A549 (cell line): Measurements from ENCODE around the gene SFRP2. TPM values are rescaled to one million over a fixed set of nuclear protein-coding genes. Genes with fewer than 3 reads are reported as not detected.

Experiments used
- ATAC-seq, 2 experiments: fragments of 200-7000 bp in 1 of 2; fragments of >200 bp in 1 of 2; cut with Nextera tagmentation in 1 of 2; cut with Tn5 transposase in 1 of 2; 3 replicates each; pipeline versions ENCODE4 v1.8.0 to v1.9.1; 2018 to 2020; ENCODE audit warnings: mild to moderate bottlenecking in 1 of 2, moderate library complexity in 1 of 2
- CTCF ChIA-PET: fragments of 300-600 bp; sonication (Branson Sonifier 250); formaldehyde crosslinking; extraction: SDS; loops from one replicate; lab custom pipeline; 2021; ENCODE audit warnings: antibody characterized with exemption, inconsistent platforms; lab: Yijun Ruan, JAX
- POLR2A ChIA-PET: fragments of 350-600 bp; formaldehyde crosslinking; extraction: SDS; loops from one replicate; lab custom pipeline; 2021; ENCODE audit warnings: antibody characterized with exemption, inconsistent platforms; lab: Yijun Ruan, JAX
- DNase-seq, 2 experiments: peaks; one replicate each; pipeline versions ENCODE4 v3.0.0 to v3.0.0-alpha.2; 2011 to 2016; ENCODE audit warnings: low read depth in 1 of 2, low spot score in 1 of 2
- FAIRE-seq: peaks from 2 replicates; lab custom pipeline; 2011; peaks lifted over from hg19 to GRCh38; lab: Jason Lieb, UNC
- H3K27ac ChIP-seq, 2 experiments: fragments of >200 bp; sonication (Bioruptor Twin); formaldehyde crosslinking; 3 replicates each; pipeline ENCODE4 v1.5.1; 2016 to 2017
- H3K4me1 ChIP-seq: fragments of >200 bp; sonication (Bioruptor Twin); formaldehyde crosslinking; 3 replicates; pipeline ENCODE4 v1.6.1; 2016
- H3K4me2 ChIP-seq: fragments of >200 bp; sonication (Bioruptor Twin); formaldehyde crosslinking; 3 replicates; pipeline ENCODE4 v1.6.1; 2016
- H3K4me3 ChIP-seq: fragments of >200 bp; sonication (Bioruptor Twin); formaldehyde crosslinking; 3 replicates; pipeline ENCODE4 v1.5.1; 2016
- H3K9me3 ChIP-seq: fragments of >200 bp; sonication (Bioruptor Twin); formaldehyde crosslinking; 3 replicates; pipeline ENCODE4 v1.6.1; 2016
- ATOH8 ChIP-seq: fragments of 250-450 bp; sonication (Bioruptor Pico); IDR thresholded peaks from 2 replicates; pipeline ENCODE4 v1.5.0; 2020; ENCODE audit warnings: low read depth, mild to moderate bottlenecking, moderate library complexity
- BCL3 ChIP-seq: fragments of >200 bp; sonication (Bioruptor Twin); formaldehyde crosslinking; IDR thresholded peaks from 3 replicates; pipeline ENCODE4 v1.6.1; 2016
- CBX8 ChIP-seq: fragments of 200-600 bp; sonication (generic); IDR thresholded peaks from 2 replicates; pipeline ENCODE4 v1.6.1; 2016
- CEBPB ChIP-seq, 2 experiments: fragments of >200 bp in 1 of 2; sonication (Bioruptor Twin) in 1 of 2; formaldehyde crosslinking in 1 of 2; IDR thresholded peaks; 2 replicates each; pipeline ENCODE4 v1.6.1; 2012 to 2016
- CHD4 ChIP-seq: fragments of 200-600 bp; sonication (generic); IDR thresholded peaks from 2 replicates; pipeline ENCODE4 v1.6.1; 2016; ENCODE audit warnings: antibody characterized with exemption, mild to moderate bottlenecking, borderline replicate concordance
- EHMT2 ChIP-seq: fragments of 200-600 bp; sonication (generic); IDR thresholded peaks from 2 replicates; pipeline ENCODE4 v1.6.1; 2016; ENCODE audit warnings: antibody characterized with exemption, low read depth, mild to moderate bottlenecking, moderate library complexity
- ESRRA ChIP-seq: fragments of 150-350 bp; IDR thresholded peaks from 2 replicates; pipeline ENCODE4 v1.6.1; 2014; ENCODE audit warnings: mild to moderate bottlenecking, low read length, borderline replicate concordance
- HDAC2 ChIP-seq: fragments of 200-600 bp; sonication (generic); IDR thresholded peaks from 2 replicates; pipeline ENCODE4 v1.6.1; 2016
- HMGXB4 ChIP-seq: fragments of 250-450 bp; sonication (Bioruptor Pico); IDR thresholded peaks from 2 replicates; pipeline ENCODE4 v1.5.0; 2021; ENCODE audit warnings: mild to moderate bottlenecking, moderate library complexity, borderline replicate concordance
- HOXA7 ChIP-seq: fragments of 250-450 bp; sonication (Bioruptor Pico); IDR thresholded peaks from 2 replicates; pipeline ENCODE4 v1.5.0; 2020; ENCODE audit warnings: mild to moderate bottlenecking, moderate library complexity
- KDM1A ChIP-seq: fragments of 200-600 bp; sonication (generic); IDR thresholded peaks from 2 replicates; pipeline ENCODE4 v1.6.1; 2016; ENCODE audit warnings: low read depth, mild to moderate bottlenecking
- KDM5A ChIP-seq: fragments of 200-600 bp; sonication (generic); IDR thresholded peaks from 2 replicates; pipeline ENCODE4 v1.6.1; 2016; ENCODE audit warnings: antibody characterized with exemption, mild to moderate bottlenecking
- MAFK ChIP-seq: fragments of 450-650 bp; IDR thresholded peaks from 2 replicates; pipeline ENCODE4 v1.6.1; 2014; ENCODE audit not compliant: partially characterized antibody
- MAX ChIP-seq: IDR thresholded peaks from 2 replicates; pipeline ENCODE4 v1.6.1; 2012
- MAZ ChIP-seq: fragments of 150-350 bp; IDR thresholded peaks from 2 replicates; pipeline ENCODE4 v1.6.1; 2014; ENCODE audit warnings: antibody characterized with exemption, low read depth, low read length, borderline replicate concordance
- MYC ChIP-seq: IDR thresholded peaks from 2 replicates; pipeline ENCODE4 v1.6.1; 2012; ENCODE audit warnings: mild to moderate bottlenecking, inconsistent platforms, low read length, improper control_type of control experiment, borderline replicate concordance
- NPAS2 ChIP-seq: fragments of 250-450 bp; sonication (Bioruptor Pico); IDR thresholded peaks from 2 replicates; pipeline ENCODE4 v1.8.0; 2022; ENCODE audit warnings: mild to moderate bottlenecking, moderate library complexity, borderline replicate concordance
- NR3C1 ChIP-seq: fragments of >200 bp; sonication (Bioruptor Twin); formaldehyde crosslinking; IDR thresholded peaks from 3 replicates; pipeline ENCODE4 v1.6.1; 2017
- POLR2A ChIP-seq: IDR thresholded peaks from 2 replicates; pipeline ENCODE4 v1.6.1; 2012; ENCODE audit warnings: mild to moderate bottlenecking, low read length
- POLR2AphosphoS2 ChIP-seq: conservative IDR thresholded peaks from 2 replicates; pipeline ENCODE4 v1.6.1; 2012; ENCODE audit warnings: low read length, improper control_type of control experiment, inconsistent platforms
- RARB ChIP-seq: fragments of 250-450 bp; sonication (Bioruptor Pico); IDR thresholded peaks from 2 replicates; pipeline ENCODE4 v1.8.0; 2021; ENCODE audit warnings: mild to moderate bottlenecking, moderate library complexity
- RNF2 ChIP-seq: fragments of 200-600 bp; sonication (generic); IDR thresholded peaks from 2 replicates; pipeline ENCODE4 v1.6.1; 2016; ENCODE audit warnings: low read depth, mild to moderate bottlenecking, antibody characterized with exemption, moderate library complexity, borderline replicate concordance
- SMC3 ChIP-seq: fragments of >200 bp; sonication (Bioruptor Twin); formaldehyde crosslinking; IDR thresholded peaks from 3 replicates; pipeline ENCODE4 v1.6.1; 2018; ENCODE audit warnings: inconsistent platforms
- SREBF2 ChIP-seq: fragments of 450-650 bp; IDR thresholded peaks from 2 replicates; pipeline ENCODE4 v1.6.1; 2014; ENCODE audit warnings: mild to moderate bottlenecking, moderate library complexity
- TFCP2L1 ChIP-seq: fragments of 250-450 bp; sonication (Bioruptor Pico); IDR thresholded peaks from 2 replicates; pipeline ENCODE4 v1.5.0; 2021; ENCODE audit warnings: mild to moderate bottlenecking
- USF2 ChIP-seq: fragments of 450-650 bp; IDR thresholded peaks from 2 replicates; pipeline ENCODE4 v1.6.1; 2014; ENCODE audit warnings: antibody characterized with exemption
- ZC3H11A ChIP-seq: fragments of 450-650 bp; IDR thresholded peaks from 2 replicates; pipeline ENCODE4 v1.6.1; 2014; ENCODE audit warnings: antibody characterized with exemption, mild to moderate bottlenecking
- ZFP36 ChIP-seq: fragments of 450-650 bp; IDR thresholded peaks from 2 replicates; pipeline ENCODE4 v1.6.1; 2014; ENCODE audit warnings: borderline replicate concordance; ENCODE audit not compliant: partially characterized antibody
- ZSCAN20 ChIP-seq: fragments of 250-450 bp; sonication (Bioruptor Pico); IDR thresholded peaks from 2 replicates; pipeline ENCODE4 v1.8.0; 2022; ENCODE audit warnings: mild to moderate bottlenecking, moderate library complexity
- WGBS: methylation state at CpG from one replicate; pipeline ENCODE4 v1.1.6; 2017; ENCODE audit errors: missing lambda C conversion rate; 5-methylcytosine and 5-hydroxymethylcytosine counted together
- polyA plus RNA-seq, 4 experiments: library from polyadenylated mRNA; depleted of rRNA in 3 of 4; stranded (reverse); fragments of >200 nt; fragmentation: RNase III in 1 of 4; extraction: RNeasy Plus Mini Kit Qiagen cat#74134 plus additional on column Dnase treatment in 1 of 4; gene quantifications; 2 replicates in 3 of 4; 3 replicates in 1 of 4; pipeline ENCODE4 v1.2.3, GENCODE V29; 2011 to 2017

Gene SFRP2
- polyA plus RNA-seq, 2 of the 4 experiments (the other 2 are of a cell fraction) = not detected

GRCh38 chr4:153778383-153778782, 10.5 kb downstream of the SFRP2 start:
- FAIRE-seq (no peak), ATAC-seq (no peak), DNase-seq (no peak)
- Histone ChIP-seq H3K4me1 (no peaks in the 10 kb centered on the region), H3K4me2 (no peak overlapping the region), H3K9me3 (no peaks in the 10 kb centered on the region), H3K27ac (no peak overlapping the region), H3K4me3 (no peak overlapping the region)
- TF ChIP-seq SREBF2 (no peak), NPAS2 (no peak), CBX8 (no peak), EHMT2 (no peak), SMC3 (no peak), KDM1A (no peak), KDM5A (no peak), MAZ (no peak), HMGXB4 (CRISPR knock-in tag) (no peak), CEBPB (IDR thresholded peaks at IDR 0.05) (no peak), CHD4 (no peak), MAFK (no peak), TFCP2L1 (CRISPR knock-in tag) (no peak), RARB (CRISPR knock-in tag) (no peak), USF2 (no peak), MYC (no peak), ZFP36 (no peak)
- WGBS = 0% methylated on average over 1 of the region's 1 CpG
- ChIA-PET CTCF (no interaction called here), POLR2A (no interaction called here)

- FAIRE-seq (no peak), ATAC-seq (no peak), DNase-seq (no peak)
- H3K9me3 ChIP-seq = no peaks in the 10 kb centered on the region
- ChIA-PET POLR2A (no interaction called here), CTCF (no interaction called here)
- no peak overlapping the region for H3K27ac ChIP-seq
- no peaks in the 10 kb centered on the region for H3K4me1 ChIP-seq
- H3K4me3 ChIP-seq = no peak overlapping the region
- no peak overlapping the region for H3K4me2 ChIP-seq
- no peak for TF ChIP-seq TFCP2L1 (CRISPR knock-in tag)
- TF ChIP-seq HDAC2 = no peak
- TF ChIP-seq ZC3H11A = no peak
- TF ChIP-seq MAX = no peak
- TF ChIP-seq ATOH8 (CRISPR knock-in tag) = no peak
- no peak for TF ChIP-seq NR3C1
- TF ChIP-seq MYC = no peak
- no peak for TF ChIP-seq ESRRA
- no peak for TF ChIP-seq BCL3
- no peak for TF ChIP-seq POLR2AphosphoS2
- no peak for TF ChIP-seq POLR2A
- TF ChIP-seq RNF2 = no peak
- no peak for TF ChIP-seq ZSCAN20 (CRISPR knock-in tag)
- TF ChIP-seq NPAS2 = no peak
- no peak for TF ChIP-seq HOXA7 (CRISPR knock-in tag)
These were observed 11.5 kb downstream of the SFRP2 start for GRCh38 chr4:153777421-153777820.
